Peyer's patch (tissue), 4 donors: ENCODE measurements around the gene PGLYRP1.

Experiments
- CTCF ChIP-seq, 6 experiments: fragments of 450-650 bp in 4 of 6; fragments of 200-600 bp in 2 of 6; sonication (generic) in 1 of 6; IDR thresholded peaks; one replicate each; pipeline ENCODE4 v1.5.1; 2017 to 2019; ENCODE audit warnings: antibody characterized with exemption in 6 of 6, mild to moderate bottlenecking in 3 of 6, moderate library complexity in 1 of 6
- POLR2A ChIP-seq, 2 donors: fragments of 450-650 bp; IDR thresholded peaks; one replicate each; pipeline ENCODE4 v1.5.1; 2017; ENCODE audit warnings: antibody characterized with exemption in 2 of 2, mild to moderate bottlenecking in 2 of 2, moderate library complexity in 2 of 2

- TF ChIP-seq POLR2A (IDR thresholded peaks at IDR 0.05) (no peak), CTCF (IDR thresholded peaks at IDR 0.05) (no peak)
Measured at GRCh38 chr19:46040952-46041500, 18.2 kb upstream of the PGLYRP1 start, which contains the start of gene IGFL4.
